IPS-NIHi7 (cell line): ENCODE results near the gene SKA1.
"Not testable (repeated sequence)": the region's sequence is repeated elsewhere in the genome, so short reads cannot be mapped to it uniquely, and the experiment has no call there.

Source experiments
- DNase-seq: peaks from one replicate; pipeline ENCODE4 v3.0.0; 2012; ENCODE audit warnings: mixed read lengths; ENCODE audit errors: extremely low spot score

Gene SKA1

GRCh38 chr18:50429207-50429948 lies 54.5 kb downstream of the SKA1 start:
- peak; percentile 30 for DNase-seq

GRCh38 chr18:50432915-50433314 lies 58.1 kb downstream of the SKA1 start:
- DNase-seq: peak; percentile 27

- DNase-seq: not testable (repeated sequence)
Observed at GRCh38 chr18:50436742-50437141, 61.9 kb downstream of the SKA1 start.

GRCh38 chr18:50439460-50440015 lies 64.7 kb downstream of the SKA1 start:
- DNase-seq: no peak

- no peak for DNase-seq
Observed at GRCh38 chr18:50441016-50441415, 66.2 kb downstream of the SKA1 start.

GRCh38 chr18:50441501-50441900 lies 66.7 kb downstream of the SKA1 start:
- DNase-seq: no peak
